GM10248 (cell line): ENCODE data around the gene GRID1.

ENCODE experiments used
- CTCF ChIA-PET: fragments of 300-600 bp; sonication (Branson Sonifier 250); formaldehyde crosslinking; extraction: SDS; loops from one replicate; lab custom pipeline; 2021; ENCODE audit warnings: antibody characterized with exemption; lab: Yijun Ruan, JAX
- POLR2A ChIA-PET: fragments of 350-650 bp; sonication (Branson Sonifier 250); formaldehyde crosslinking; extraction: SDS; loops from one replicate; lab custom pipeline; 2020; ENCODE audit warnings: antibody characterized with exemption; lab: Yijun Ruan, JAX
- DNase-seq: peaks from one replicate; pipeline ENCODE4 v3.0.0; 2012; ENCODE audit errors: extremely low spot score
- CTCF ChIP-seq: IDR thresholded peaks from 2 replicates; pipeline ENCODE4 v1.5.1; 2012; ENCODE audit warnings: mild to moderate bottlenecking, low read depth; ENCODE audit errors: extremely low read depth, missing control alignments, control extremely low read depth

Gene GRID1

GRCh38 chr10:86267286-86268195 is 99.1 kb downstream of the GRID1 start:
- ChIA-PET POLR2A (no interaction called here), CTCF (interaction anchor here (1.4 kb wide), 1 partner anchor 12 kb away, joined by 5 read pairs; no protein-coding TSS in a partner anchor)
- no peak for TF ChIP-seq CTCF
- DNase-seq, result no peak

DNA sequence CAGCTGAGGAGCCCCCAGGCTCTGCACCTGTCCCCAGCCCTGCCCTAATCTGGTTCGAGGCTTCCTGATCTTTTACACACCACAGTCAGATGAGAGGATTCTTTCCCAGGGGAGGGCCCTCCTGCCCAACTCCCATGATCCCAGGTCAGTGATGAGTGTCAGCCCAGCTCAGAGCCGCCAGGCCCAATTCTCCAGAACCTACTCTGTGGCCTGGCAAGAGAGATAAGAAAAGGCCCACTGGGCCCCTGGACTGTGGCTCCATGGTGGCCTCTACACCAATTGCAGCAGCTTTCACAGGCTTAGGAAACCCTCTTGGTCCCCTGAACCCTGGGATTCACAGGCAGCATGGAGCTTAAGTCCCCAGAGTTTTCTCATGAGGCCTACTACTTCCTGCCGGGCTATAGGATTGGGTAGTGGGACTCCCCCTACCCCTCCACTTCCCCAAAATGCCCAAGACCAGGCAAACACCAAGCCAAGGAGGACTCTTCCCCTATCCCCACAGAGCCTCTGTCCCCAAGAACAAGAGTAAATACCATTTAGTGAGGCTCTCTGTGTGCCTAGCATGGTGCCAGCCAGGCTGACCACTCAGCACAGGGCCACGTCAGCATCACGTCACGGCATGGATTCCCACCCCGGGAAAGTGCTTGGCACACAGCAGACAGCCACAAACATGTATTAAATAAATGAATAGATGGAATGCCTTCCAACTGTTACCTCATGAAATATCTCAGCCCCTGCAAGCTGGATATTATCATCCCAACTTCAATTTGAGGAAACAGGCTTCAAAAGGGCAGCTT is 100.0 kb downstream of the GRID1 start:
- CTCF ChIA-PET, result interaction anchor here (1.4 to 1.7 kb wide), 2 partner anchors 11 to 34 kb away, joined by 4 to 5 read pairs; no protein-coding TSS in a partner anchor
- POLR2A ChIA-PET, result interaction anchor here (0.5 kb wide), 1 partner anchor 50 kb away, joined by 3 read pairs; no protein-coding TSS in a partner anchor
- TF ChIP-seq CTCF, result no peak
- no peak for DNase-seq

GRCh38 chr10:86265895-86266259 is 100.7 kb downstream of the GRID1 start:
- DNase-seq, result no peak
- ChIA-PET POLR2A (no interaction called here), CTCF (interaction anchor here (1.7 kb wide), 1 partner anchor 34 kb away, joined by 4 read pairs; no protein-coding TSS in a partner anchor)
- TF ChIP-seq CTCF, result no peak

DNA sequence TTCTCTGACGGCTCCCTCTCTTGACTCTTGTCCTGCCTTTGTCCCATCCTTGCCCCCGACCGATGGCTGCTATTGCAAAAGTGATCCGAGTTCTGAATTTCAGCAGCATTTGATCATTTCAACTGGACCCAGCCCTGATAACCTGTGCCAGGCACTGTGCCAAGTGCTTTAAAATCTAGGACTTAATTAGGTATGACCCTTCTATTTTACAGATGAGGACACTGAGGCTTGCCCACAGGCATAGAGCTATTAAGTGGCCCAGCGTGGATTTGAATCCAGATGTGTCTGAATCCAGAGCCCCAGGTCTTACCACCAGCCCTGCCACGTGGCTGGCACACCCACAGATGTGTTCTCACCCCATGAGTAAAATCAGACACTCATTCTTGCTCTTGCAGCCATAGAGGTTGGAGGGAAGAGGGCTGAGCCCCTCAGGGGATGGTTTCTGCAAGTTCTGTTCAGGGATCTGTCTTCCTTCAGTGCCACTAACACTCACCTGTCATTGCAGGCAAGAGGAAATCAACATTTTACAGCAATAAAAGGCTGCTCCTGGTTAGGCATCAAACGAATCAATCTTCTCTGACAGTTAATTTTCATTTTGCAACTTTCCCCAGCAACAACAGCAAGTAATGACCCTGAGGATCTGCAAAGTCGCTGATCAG is 101.2 kb downstream of the GRID1 start:
- CTCF ChIA-PET, result interaction anchor here (1.1 to 1.7 kb wide), 2 partner anchors 12 to 35 kb away, joined by 3 to 4 read pairs; no protein-coding TSS in a partner anchor

GRCh38 chr10:86264481-86265231 is 101.9 kb downstream of the GRID1 start:
- CTCF ChIA-PET, result interaction anchor here (1.1 to 1.7 kb wide), 2 partner anchors 11 to 36 kb away, joined by 3 to 4 read pairs; no protein-coding TSS in a partner anchor
- no peak for TF ChIP-seq CTCF
- POLR2A ChIA-PET, result no interaction called here
- DNase-seq, result no peak

More for the DNA sequence above, 101.2 kb downstream of the GRID1 start:
- POLR2A ChIA-PET, result no interaction called here
- TF ChIP-seq CTCF, result no peak
- DNase-seq, result no peak
